NCI-H524 (cell line): Measurements from ENCODE around the gene NLRP12.
A peak's percentile ranks its signal among the peaks of the same experiment; 100 is the strongest.
"Not testable (repeated sequence)": the region's sequence is repeated elsewhere in the genome, so short reads cannot be mapped to it uniquely, and the experiment has no call there.

Experiments used
- DNase-seq, 2 experiments: peaks; one replicate each; lab custom pipeline; 2025; lab: John Stamatoyannopoulos, UW

The NLRP12 gene

GRCh38 chr19:53775524-53775923, 48.6 kb downstream of the NLRP12 start:
- no peak for DNase-seq

DNA sequence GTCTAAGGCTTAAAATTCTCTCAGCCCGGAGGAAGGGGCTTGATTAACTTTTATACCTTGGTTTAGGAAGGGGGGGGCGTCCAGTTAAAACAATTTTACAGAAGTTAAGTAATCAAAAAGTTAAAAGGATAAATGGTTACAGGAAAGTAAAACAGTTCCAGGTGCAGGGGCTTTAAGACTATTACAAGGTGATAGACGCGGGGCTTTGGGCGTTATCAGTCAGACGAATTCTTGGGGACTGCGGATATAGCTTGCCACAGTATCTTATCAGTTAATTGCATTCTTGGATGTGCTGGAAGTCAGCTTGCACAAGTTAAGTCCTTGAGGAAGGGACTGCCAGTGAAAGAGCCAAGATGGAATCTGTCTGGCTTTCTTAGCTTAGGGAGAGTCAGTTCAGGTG, 49.6 kb downstream of the NLRP12 start:
- not testable (repeated sequence) for DNase-seq

GRCh38 chr19:53773999-53774398, 50.1 kb downstream of the NLRP12 start:
- DNase-seq: no peak

GRCh38 chr19:53772943-53773342, 51.2 kb downstream of the NLRP12 start:
- peak; percentile 4 to 45 for DNase-seq

- DNase-seq: no peak
These were observed 53.0 kb downstream of the NLRP12 start for GRCh38 chr19:53771144-53771543.

- DNase-seq: not testable (repeated sequence)
These were observed 54.3 kb downstream of the NLRP12 start for GRCh38 chr19:53769696-53770309.

- DNase-seq: no peak
These were observed 55.7 kb downstream of the NLRP12 start for GRCh38 chr19:53768401-53768800.

DNA sequence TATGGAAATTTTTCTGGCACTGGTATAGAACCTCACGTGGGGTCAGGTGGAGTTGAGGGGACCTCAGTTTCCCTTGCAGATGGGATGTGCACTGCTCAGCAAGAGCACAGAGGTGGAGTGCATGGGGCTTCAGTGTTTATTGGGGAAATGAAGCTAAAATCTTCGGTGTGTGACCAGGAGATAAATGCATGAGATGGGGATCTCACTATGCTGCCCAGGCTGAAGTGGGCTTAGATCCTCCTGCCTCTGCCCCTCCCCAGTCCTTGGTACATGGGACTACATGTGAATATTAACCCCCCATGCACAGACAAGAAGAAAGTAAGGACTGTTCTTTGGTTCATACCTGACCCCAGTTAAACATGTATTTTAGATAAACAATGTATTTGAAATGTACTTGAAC, 65.1 kb downstream of the NLRP12 start:
- DNase-seq: not testable (repeated sequence)
